Adrenal gland (tissue), 5 donors: ENCODE data around the gene SORL1.
"Not testable (repeated sequence)": the region's sequence is repeated elsewhere in the genome, so short reads cannot be mapped to it uniquely, and the experiment has no call there.

Source experiments
- CTCF ChIP-seq, 6 experiments: fragments of 450-650 bp in 4 of 6; fragments of 200-600 bp in 2 of 6; sonication (generic) in 1 of 6; IDR thresholded peaks; 1 replicate in 5 of 6; 2 replicates in 1 of 6; pipeline versions ENCODE4 v1.5.1 to v1.8.0; 2016 to 2021; ENCODE audit warnings: antibody characterized with exemption in 6 of 6, mild to moderate bottlenecking in 2 of 6, moderate library complexity in 1 of 6
- POLR2A ChIP-seq, 2 donors: fragments of 450-650 bp; IDR thresholded peaks; one replicate each; pipeline ENCODE4 v1.6.1; 2017; ENCODE audit warnings: antibody characterized with exemption in 2 of 2, mild to moderate bottlenecking in 2 of 2, moderate library complexity in 1 of 2
- donor health status: DM: no; HTN: no; CAD: no.

GRCh38 chr11:121411330-121411729 is 40.8 kb upstream of the SORL1 start:
- not testable (repeated sequence) for TF ChIP-seq CTCF, POLR2A (IDR thresholded peaks at IDR 0.05)
